HG03066 (cell line): Measurements from ENCODE around the gene AHSG.

Experiments used
- ATAC-seq: cut with Tn5 transposase; IDR thresholded peaks from one replicate; pipeline ENCODE4 v1.9.1; 2021; ENCODE audit warnings: low read depth; ENCODE audit not compliant: unreplicated experiment

The AHSG gene

DNA sequence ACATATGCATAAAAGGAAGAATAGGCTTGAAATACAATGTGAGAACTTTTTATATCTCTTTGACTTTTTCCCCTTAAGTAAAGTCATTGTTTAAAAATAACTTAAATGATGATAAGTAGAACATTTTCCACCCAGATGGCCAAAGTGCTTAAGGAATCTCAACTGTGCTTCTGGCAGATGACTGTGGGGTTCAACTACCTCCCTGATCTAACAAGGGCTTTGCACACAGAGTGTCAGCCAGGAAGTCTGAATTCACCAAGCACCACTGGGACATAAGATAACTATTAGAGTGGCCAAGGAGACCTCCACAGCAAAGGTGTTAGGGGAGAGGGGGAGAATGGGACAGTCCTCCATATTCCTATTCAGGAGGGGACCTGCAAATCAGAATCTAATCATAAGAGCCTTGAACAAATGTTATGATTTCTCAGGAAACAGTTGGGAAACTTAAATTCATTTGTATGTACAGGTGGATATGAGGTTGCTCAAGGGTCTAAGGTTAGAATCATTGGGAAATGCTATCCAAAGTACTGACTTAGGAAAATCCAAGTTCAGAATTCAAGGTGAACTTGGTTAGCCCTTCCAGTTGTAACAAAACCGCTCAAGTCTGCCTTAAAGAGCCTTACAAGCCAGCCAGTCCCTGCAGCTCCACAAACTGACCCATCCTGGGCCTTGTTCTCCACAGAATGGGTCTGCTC lies 27.1 kb downstream of the AHSG start, which contains the start of gene FETUB:
Gene FETUB, plus strand, starts transcription at position 622 of the 695 bp plus-strand sequence. Its CDS starts 62 bp downstream, at position 684.
- no peak for ATAC-seq

DNA sequence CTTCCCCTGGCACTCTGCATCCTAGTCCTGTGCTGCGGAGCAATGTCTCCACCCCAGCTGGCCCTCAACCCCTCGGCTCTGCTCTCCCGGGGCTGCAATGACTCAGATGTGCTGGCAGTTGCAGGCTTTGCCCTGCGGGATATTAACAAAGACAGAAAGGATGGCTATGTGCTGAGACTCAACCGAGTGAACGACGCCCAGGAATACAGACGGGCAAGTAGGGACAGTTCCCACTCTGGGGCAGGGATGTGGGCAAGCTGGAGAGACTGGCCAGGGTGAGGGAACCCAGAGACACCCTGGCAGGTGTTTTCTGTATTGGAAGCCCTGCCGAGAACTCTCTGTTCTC lies 27.6 kb downstream of the AHSG start:
- ATAC-seq, result no peak

DNA sequence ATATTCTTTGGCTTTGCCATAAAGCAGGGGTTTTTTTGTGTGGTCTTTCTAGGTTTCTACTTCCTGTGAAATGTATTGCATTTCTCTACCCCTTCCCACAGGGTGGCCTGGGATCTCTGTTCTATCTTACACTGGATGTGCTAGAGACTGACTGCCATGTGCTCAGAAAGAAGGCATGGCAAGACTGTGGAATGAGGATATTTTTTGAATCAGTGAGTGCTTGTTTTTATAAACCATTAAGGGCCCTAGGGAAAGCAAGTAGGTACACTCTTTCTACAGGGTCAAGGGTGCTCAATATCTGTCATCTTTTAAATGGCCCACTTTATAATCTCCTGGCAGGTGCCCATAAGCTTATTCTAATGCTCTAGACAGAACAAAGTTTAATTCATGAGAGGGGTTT lies 28.1 kb downstream of the AHSG start:
- no peak for ATAC-seq

DNA sequence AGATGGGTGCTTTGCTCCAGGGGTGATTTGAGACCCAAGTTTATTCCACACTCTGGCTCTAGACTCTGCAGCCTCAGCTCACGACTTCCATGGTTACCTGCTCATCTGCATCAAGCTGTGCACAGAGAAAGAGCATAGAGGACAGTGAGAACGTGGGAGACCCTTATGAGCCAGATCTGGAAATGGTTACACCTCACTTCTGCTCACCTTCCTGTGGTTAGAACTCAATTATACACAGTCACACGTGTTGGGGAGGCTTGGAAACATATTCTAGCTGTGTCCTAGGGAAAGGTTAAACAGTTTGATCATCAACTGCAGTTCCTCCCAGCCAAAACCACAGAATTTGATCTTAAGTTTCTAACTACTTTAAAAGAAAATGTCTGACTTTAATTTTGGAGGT lies 29.2 kb downstream of the AHSG start:
- no peak for ATAC-seq

DNA sequence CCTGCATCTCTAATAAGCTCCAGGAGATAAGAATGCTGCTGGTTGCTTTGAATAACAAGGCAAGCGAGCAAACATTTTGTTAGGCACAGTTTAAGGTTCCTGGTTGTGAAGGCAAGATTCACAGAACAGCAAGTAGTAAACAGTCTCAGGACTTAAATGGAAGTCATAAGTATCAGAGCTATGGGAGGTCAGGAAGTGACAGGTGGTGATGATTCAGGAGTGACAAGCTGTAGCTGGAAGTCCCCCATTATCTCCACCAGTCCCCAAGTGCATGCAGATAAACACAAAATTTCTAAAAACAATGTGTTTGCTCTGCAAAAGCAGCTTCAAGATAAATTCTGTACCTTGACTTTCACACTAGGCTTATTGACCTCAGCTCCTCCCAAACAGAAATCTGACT lies 30.6 kb downstream of the AHSG start:
- ATAC-seq, result no peak

DNA sequence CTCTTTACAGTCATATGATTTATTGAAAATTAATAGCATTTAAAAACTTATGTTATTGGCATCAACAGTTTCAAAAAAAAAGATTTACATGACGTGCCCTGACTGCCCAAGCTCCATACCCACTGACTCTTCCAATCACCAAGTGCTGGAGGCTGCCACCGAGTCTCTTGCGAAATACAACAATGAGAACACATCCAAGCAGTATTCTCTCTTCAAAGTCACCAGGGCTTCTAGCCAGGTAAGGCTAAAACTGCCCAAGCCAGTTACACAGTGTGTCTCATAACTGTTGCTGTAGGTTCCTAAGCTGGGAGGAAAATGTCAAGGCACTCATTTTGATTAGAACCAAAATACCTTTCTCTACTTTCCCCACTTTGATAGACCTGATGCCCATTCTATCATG lies 31.8 kb downstream of the AHSG start:
- ATAC-seq, result no peak

DNA sequence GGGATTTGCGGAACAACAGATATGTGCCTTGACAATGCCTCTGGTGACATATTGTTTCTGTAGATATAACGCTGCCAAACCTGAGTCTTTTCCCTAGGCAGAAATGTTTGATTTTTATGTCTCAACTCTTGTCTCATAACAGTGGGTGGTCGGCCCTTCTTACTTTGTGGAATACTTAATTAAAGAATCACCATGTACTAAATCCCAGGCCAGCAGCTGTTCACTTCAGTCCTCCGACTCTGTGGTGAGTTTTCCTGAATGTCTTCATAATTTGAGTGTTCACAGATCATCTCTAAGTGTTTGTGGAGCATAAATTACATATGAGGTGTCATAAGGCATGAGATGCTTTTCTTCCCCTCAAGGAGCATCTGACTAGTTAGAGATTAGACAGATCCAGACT lies 33.2 kb downstream of the AHSG start:
- ATAC-seq, result no peak

DNA sequence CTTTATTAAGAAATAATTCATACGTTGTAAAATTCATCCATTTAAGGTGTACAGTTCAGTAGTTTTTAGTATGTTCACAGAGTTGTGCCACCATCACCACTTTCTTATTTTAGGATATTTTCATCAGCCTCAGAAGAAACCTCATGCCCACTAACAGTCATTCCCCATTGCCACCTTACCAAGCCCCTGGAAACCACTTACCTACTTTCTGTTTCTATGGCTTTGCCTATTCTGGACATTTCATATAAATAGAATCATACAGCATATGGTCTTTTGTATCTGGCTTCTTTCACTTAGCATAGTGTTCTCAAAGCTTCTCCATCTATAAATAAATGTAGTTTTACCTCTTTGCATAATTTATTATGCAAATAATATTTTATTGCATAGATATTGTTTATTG lies 34.0 kb downstream of the AHSG start:
- ATAC-seq, result no peak

DNA sequence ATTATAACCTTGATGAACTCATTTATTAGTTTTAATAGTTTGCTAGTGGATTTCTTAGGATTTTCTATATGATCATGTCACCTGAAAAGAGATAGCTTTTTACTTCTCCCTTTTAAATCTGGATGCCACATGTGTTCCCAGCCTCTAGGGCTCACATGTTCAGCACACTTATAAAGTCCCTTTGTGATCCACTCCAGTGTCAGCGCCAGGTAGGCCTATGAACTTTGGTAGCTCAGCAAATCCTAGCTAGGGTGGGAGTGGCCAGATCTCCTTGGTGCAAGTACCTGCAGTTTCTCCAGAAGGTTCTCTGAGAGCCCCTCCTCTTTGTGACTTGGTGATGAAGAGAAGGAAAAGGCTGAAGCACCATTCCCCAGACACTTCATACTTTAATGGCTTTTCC lies 36.0 kb downstream of the AHSG start:
- ATAC-seq, result no peak

DNA sequence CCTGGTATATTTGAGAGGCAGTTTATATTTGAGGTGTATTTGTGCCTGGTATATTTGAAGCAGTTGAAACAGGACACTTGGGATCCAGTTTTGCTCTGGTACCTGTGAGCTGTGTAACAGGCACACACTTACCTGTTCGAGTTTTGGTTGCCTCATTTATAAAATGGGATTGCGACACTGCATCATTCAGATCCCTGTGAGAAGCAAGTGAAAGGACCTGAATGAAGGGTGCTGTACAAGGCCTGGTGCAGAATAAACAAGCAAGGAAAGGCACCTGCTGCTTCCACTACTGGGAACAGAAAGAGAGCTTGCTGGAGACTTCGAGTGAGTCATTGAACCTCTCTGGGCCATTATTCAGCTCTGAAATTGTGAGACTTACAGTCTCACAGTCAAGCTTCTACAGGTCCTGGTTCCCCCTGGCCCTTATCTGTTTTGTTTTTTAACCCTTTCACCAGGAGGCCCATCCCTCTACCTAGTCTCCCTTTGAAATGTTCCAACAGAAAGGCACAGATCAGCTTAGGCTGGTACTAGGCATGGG lies 38.9 kb downstream of the AHSG start:
- no peak for ATAC-seq

DNA sequence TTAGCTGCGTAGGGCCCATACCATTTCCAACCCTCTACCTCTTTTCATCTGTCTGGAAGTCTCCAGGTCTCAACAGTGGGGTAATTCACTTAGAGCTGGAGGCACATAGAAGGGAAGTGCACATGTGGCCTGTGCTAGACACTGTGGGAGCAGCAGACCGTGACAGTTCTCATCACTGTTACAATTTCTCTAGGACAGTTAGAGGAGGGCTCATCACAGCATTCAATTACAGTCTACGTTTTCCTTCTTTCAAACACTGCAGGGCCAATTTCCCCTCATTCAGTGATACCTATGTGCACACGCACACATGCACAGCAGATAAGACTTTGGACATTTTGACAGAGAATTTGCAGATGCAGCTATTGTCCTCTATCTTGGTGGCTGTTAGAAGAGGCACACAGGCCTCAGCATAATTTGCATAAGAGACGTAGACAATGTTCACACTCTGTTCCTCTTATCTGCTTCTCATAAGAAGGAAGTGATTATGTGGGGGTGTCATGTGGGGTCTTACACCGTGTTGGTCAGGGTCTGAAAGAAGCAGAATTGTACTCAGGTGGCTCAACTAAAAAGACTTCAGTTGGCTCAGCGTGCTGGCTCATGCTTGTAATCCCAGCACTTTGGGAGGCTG lies 40.3 kb downstream of the AHSG start:
- ATAC-seq, result peak; percentile 96

DNA sequence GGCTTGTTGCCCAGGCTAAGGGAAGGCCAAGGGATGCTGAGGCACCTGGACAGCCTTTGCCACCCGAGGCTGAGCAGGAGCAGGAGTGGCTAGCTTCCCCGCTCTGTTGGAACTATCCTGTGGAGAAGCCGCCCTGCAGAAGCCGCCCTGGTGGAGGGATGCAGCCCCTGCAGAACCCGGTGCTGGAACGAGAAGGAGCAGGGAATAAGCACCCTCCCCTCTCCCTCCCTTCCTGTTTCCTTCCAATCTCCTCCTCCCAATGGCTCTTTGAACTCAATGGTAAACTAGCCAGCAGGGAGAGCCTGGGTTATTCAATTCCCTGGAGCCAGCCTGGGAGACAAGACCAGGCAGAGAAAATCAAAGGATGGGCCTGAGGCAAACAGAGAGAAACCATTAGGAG lies 41.1 kb downstream of the AHSG start:
- no peak for ATAC-seq

DNA sequence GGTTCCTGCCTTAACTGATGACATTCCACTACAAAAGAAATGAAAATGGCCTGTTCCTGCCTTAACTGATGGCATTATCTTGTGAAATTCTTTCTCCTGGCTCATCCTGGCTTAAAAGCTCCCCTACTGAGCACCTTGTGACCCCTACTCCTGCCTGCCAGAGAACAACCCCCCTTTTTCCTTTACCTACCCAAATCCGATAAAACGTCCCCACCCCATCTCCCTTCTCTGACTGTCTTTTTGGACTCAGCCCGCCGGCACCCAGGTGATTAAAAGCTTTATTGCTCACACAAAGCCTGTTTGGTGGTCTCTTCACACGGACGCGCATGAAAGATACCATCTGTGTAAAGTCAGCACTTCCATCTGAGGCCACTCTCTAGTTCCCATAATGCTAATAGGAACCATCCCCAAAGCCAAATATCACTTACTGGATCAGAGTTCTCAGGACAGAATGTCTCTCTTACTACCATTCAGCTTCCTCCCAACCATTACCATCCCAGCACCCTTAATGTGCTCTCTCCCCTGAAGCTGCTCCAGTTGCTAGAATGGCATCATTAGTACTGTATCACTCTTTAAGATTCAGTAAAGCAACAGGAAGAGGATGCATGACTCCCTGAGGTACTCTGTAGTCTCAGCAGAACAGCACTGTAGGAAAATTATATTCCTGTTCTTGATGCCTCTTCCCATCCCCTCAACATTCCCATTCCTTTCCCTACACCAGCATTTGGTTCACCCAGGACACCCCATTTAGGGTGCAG lies 50.7 kb downstream of the AHSG start:
- no peak for ATAC-seq

DNA sequence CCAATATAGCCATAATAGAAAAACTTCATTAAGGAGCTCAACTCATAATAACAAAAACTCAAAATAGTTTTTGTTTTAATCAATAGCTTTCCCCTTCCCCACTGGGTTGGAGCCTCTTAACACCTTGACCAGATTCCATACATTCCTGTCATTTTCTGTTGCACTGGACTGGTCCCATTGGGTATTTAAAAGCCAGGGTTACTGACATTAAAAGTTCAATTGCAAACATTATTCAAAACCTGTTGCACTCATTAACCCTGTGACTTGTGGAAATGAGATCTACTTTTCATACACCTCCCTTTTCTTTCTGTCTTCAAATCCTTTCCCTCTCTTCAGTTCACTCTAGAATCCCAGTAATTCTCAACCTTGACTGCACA lies 51.2 kb downstream of the AHSG start:
- no peak for ATAC-seq

DNA sequence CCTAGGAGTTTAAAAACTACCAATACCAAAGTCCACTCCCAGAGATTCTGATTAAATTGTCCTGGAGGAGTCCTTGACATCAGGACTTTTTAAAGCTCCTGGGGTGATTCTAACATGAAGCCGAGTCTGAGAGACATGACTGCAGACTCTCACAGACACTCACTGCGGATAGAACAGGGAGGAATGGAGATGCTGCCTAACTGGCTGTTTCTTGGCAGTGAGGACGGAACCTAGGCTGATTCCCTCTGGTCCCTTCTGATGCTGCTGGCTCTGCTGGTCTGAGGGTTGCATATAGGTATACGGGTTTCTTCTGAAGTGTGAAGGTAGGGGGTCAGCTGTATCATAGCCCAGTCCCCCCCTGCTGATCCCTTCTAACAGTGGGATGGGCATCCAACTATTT lies 51.6 kb downstream of the AHSG start:
- ATAC-seq, result no peak

DNA sequence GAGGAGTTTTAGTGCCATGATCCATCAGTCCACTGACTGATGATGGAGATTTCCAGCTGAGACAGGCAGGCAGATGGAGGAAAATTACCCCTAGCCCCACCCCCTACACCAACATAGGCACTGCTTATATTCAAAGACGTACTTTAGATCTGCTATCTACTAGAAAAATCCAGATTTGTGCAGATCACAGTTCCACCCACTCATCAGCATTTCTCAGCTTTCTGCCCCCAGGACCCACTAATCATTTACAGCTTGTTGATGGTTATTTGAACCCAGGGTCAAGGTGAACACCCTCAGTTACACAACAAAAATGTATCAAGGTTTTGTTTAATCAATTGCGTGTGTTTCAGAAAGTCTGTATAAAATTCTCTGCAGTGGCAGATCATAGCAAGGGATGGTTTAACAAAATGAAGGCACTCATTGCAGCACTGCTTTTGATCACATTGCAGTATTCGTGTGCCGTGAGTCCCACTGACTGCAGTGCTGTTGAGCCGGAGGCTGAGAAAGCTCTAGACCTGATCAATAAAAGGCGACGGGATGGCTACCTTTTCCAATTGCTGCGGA lies 52.8 kb downstream of the AHSG start, which contains the start of gene HRG:
Gene HRG, plus strand, starts transcription at position 390 of the 564 bp plus-strand sequence. Its CDS starts 18 bp downstream, at position 408.
- ATAC-seq, result no peak

DNA sequence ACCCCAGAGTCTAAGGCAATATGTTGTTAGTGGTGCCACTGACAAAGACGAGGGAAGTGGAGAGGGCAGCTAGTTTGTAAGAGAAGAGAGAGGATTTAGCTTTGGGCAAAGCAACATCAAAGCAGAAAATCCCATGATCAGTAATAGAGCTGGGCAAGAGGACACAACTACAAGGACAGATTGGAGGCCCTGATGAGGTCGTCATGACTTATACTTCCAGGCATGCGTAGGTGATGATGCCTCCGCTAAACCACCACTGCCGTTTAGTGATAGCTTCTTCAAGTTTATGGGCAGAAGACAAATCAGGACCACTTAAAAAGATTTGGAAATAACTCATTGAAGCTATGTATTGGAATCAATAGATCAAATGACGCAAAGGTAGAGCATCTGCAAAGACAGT lies 55.6 kb downstream of the AHSG start:
- ATAC-seq, result no peak

DNA sequence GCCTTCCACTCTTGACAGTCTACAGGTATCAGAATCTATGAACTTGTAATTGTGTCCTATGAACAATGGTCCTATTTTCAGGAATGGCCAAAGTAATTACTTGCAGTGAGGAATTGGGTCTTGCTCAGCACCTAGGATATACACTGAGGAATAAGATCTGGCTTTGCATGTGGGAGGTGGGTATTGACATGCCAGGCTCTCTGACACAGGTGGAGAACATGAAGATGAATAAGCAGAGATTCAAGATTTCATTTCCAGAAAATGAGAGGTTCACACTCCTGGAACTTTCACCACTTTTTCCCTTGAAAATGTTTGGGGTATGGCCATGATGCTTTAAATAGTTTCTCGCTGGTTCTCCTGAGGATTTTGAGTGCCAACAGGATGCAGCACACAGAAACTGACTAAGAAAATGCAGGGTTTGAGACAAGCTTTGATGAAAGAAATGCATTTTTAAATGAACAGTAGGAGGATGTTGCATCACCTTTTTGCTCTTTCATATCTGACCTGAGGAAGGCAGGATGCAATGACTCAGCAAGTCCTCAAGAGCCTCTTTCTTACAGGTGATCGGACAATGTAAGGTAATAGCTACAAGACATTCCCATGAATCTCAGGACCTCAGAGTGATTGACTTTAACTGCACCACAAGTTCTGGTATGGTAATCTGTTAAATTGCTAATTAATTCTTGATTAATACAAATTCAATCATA lies 56.7 kb downstream of the AHSG start:
- ATAC-seq, result no peak

DNA sequence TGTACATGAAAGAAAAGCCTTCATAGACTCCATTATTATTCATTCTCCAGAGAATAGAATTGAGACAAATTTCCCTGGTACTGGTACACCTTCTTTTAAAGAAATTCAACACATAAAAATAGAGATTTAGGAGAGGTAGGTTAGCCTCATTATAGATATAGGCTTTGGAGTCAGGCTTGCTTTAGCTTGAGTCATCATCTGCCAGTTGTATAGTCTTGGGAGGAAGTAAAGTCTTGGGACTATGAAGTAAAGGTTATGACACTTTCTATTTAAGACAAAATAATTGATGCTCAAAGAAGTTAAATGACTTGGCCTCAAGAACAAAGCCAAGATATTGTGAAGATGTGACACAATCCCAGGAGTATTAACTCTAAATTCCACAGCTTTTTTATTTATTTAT lies 57.3 kb downstream of the AHSG start:
- ATAC-seq, result no peak
